Measurements from ENCODE around the gene HNRNPA1.
A peak's percentile ranks its signal among the peaks of the same experiment; 100 is the strongest.
"Not testable (repeated sequence)": the region's sequence is repeated elsewhere in the genome, so short reads cannot be mapped to it uniquely, and the experiment has no call there.

The HNRNPA1 gene

DNA sequence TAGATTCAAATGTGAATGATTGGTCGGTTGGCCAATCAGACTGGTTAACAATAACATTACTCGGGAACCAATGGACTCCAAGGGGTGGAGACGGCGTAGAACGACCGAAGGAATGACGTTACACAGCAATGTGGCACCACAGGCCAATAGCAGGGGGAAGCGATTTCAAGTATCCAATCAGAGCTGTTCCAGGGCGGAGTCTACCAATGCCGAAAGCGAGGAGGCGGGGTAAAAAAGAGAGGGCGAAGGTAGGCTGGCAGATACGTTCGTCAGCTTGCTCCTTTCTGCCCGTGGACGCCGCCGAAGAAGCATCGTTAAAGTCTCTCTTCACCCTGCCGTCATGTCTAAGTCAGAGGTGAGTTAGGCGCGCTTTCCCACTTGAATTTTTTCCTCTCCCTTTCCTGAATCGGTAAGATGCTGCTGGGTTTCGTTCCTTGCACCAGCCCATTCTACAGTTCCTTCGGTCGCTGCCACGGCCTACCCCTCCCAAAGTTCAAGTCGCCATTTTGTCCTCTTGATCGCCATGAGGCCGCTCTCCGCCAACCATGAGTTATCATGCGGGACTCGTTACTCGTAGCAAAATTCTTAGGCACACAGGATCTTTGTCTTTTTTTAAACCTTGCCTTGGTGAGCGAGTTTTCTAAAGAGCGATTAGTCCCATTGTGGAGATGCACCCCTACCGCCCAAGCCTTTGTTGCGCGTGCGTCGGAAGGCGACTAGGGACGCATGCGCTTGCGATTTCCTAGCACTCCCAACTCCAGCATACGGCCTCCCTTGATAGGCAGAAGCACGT is at the start of gene HNRNPA1:
Gene HNRNPA1 (plus strand): TSS at position 259 of the 793 bp plus-strand sequence. CDS start 82 bp downstream, at position 341.
- peak; percentile 100 for DNase-seq (ENCODE audit: low spot score)

DNA sequence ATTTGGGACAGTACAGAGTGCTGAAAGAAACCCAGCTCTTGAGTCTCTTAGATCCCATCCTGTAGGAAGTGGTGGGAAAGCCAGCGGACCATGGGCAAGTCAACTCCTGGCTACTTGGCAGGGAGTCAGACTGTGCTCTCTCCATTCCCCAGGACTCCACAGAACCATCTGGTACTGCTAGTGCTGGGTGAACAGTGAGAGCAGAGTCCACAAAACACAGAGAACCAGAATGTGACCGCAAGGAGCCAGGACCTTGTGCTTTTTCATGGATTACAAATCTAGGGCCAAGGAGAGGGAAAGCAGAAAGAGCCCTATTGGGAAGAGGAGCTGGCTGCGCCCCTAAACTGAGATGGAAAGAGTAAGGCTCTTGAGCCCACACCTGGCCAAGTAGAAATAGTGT is 49.3 kb upstream of the HNRNPA1 start:
- DNase-seq (ENCODE audit: low spot score) = not testable (repeated sequence)

DNA sequence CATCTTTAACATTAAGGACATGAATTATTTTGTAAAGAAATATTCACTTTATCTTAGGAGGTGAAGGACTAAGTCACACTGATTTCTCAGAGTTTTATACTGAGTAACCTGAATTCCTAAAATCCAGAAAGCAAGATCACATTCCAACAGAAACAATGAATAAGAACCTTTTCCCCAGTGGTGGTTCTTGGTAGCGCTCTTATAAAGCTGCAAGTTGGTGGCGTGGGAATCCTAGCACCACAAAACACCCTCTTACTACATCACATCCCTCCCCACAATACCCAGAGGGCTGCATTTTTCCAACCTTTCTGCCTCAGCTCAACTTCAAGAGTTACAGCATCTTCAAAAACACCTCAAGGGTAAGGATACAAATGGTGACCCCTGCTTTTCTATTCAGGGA is 47.7 kb upstream of the HNRNPA1 start:
- no peak for DNase-seq (ENCODE audit: low spot score)

DNA sequence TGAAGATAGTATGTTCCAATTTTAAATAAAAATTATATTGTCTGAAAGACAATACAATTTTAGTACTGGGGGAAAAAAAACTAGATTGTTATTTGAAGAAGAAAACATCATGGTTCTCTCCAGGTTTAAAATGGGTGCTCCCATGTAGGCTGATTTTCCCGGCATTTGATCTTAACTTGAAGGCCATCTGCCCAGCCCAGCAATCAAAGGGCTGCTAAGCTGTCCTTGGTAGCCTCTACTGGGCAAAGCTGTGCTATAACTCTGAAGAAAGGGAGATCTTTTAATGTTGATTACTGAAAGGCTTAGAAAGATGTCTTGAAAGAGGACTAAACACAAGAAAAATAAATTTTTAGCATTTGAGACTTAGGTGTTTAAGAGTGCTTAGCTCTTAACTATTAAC is 42.0 kb upstream of the HNRNPA1 start:
- no peak for DNase-seq (ENCODE audit: low spot score)

DNA sequence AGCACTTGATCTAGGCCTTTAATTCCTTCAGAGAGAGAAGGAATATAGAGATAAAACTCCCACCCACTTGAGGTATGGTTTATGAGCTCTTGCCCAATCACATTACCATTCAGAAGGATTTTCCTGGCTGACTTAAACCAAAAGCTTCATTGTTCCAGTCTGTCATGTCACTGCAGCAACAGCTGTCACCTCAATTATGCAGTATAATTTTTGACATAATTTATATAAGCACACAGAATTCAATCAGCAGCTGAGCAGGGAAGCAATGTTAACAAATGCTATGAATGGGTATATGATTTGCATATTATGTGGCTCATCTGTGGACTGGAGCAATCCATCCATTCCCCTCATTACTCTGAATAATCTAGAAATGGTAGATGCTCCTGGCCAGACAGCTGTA is 40.9 kb upstream of the HNRNPA1 start:
- DNase-seq (ENCODE audit: low spot score) = no peak

DNA sequence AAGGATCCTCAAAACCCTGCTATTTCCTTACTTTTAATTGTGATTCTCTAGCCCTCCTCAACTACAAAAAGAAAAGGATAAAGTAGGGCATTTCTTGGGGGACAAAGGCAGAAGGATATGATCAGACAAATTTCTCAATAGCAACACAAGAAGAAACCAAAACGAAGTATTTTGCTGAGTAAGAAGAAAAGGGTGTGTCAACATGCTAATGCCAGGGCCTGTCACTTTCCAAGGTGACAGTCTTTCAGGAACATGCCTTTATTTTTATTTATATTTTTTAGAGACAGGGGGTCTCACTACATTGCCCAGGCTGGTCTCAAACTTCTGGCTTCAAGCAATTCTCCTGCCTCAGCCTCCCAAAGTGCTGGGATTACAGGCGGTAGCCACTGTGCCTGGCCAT is 40.4 kb upstream of the HNRNPA1 start:
- no peak for DNase-seq (ENCODE audit: low spot score)

DNA sequence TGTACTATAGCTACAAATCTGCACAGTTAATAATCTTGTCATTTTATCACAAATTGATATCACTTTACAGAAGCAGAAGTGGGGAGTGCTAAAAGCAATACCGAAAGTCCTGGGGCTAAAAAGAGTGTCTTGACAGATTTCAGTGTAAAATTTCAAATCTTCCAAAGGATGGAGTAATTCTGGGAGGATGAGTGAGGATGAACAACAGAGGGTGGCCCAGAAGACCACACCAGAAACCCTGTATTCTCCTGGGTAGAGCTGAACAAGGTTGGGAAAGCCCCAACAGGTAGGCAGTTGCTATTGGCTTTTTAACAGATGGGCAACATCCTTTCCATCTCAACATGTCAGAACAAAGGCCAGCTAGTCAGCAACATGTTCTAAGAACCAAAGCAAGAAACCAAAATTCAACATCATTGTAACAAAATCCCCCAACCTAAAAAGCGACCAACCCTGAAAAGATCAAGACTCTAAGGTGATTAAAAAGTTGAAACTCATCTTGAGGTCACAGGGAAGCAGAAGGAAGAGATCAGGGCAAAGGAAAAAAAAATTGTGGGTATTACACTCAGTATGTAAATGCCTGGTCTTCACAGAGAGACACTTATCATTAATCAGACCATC is 39.4 kb upstream of the HNRNPA1 start:
- no peak for DNase-seq (ENCODE audit: low spot score)

DNA sequence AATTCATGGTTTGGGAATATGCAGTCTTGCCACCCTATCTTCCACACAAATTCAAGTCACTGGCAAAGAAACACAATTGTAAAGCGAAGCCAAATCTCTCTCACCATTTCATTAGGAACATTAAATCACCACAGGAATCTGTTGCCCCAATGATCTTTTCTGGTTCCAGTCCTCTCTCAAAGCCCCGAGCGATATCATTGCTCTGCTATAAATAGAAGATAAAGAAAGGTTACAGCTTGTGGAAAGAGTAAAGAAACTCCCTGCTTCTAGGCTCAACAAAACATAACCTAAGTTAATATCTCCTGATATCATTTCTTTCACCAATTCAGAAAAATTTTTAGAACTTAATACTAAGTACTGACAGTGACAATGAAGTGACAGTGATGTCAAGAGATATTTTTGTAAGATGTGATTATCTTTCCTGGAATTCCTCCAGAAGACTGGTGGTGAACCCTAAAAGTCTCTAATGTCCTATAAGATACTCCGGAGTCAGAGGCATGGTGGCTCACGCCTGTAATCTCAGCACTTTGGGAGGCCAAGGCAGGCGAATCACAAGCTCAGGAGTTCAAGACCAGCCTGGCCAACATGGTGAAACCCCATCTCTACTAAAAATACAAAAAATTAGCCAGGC is 34.4 kb upstream of the HNRNPA1 start:
- no peak for DNase-seq (ENCODE audit: low spot score)

DNA sequence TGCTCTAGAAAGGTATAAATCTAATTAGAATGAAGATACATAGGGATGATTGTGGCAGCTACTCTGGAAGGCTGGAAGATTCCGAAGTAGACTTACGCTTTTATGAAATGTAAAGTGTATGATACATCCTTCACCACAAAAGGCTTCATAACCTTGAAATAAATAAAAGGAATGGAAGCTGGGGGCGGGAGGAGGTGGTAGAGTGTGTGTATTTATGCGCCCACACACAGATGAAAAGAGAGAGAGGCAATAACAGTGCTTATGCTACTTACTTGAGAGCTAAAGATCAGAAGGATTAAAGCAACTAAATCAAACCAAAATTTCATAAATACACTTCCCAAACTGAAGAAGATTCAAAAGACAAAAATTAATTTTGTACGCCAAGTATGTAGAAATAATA is 31.0 kb upstream of the HNRNPA1 start:
- DNase-seq (ENCODE audit: low spot score) = no peak

DNA sequence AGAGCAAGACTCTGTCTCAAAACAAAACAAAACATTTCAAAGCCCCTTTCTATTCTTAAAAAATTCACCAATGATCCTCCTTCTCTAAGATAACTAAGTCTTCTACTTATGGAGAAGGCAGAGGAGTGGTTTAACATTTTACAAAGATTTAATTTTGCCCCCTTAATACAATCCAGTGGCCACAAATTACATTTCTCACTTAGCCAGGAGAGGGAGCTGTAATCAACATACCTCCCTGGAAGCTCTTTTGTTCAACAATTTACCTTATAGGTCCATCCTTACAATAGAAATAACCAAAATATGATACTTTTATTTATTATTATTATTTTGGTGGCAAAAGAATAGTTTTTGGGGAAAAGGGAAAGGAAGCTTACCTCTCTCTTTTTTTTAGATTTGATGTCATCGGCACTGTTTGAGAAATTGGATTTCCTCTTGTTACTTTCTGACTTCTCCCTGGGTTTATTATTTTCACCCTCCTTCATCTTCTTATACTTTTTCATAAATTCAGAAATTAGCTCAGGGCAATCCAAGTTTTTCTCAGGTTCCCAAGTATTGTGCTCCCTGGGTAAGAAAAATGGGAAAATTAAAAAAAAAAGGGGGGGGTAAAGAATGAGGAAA is 28.8 kb upstream of the HNRNPA1 start:
- peak; percentile 61 for DNase-seq (ENCODE audit: low spot score)

DNA sequence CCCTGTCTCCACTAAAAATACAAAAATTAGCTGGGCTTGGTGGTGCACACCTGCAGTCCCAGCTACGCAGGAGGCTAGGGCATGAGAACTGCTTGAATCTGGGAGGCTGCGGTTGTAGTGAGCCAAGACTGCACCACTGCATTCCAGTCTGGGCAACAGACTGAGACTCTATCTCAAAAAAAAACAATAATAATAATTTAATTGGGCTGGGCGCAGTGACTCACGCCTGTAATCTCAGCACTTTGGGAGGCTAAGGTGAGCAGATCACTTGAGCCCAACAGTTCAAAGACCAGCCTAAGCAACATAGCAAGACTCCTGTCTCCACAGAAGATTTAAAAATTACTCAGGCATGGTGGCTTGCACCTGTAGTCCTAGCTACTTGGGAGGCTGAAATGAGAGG is 27.3 kb upstream of the HNRNPA1 start:
- no peak for DNase-seq (ENCODE audit: low spot score)

DNA sequence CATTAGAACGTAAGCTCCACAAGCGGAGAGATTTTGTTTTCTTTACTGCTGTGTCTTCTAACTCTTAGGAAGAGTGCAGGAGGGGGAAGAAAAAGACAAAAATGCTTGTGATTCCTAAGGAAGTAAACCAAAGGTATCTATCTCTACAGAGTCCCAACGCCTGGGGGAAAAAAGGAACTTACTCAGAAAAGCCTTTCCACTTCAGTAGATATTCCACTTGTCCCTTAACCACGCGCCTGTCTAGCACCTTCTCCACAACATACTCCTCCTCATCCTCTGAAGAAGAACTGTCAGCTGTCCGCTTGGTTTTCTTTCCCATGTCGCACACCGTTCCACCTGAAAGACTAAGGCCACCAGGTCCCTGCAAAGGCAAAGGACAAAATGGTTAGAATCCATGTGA is 23.2 kb upstream of the HNRNPA1 start:
- no peak for DNase-seq (ENCODE audit: low spot score)

DNA sequence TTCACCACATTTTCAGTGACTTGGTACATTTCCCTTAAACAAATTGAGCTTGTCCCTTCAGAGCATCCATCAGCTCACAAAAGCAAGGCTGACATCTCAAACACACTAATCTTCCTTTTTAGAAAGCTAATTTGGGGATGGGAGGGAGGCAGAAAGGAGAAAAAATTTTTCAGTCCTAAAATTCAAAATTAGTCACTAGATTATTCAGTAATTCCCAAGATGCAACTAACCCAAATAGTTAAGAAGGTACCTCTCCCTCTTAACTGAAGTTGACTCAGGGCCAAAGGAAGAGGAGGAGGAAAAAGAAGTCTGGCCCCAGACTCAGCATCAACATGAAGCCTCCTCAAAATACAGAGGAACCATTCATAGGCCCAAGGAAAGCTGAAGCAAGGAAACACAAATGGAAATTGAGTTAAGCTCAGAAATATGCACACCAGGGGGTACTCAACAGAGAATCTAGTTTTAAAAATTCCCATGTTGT is 22.3 kb upstream of the HNRNPA1 start:
- DNase-seq (ENCODE audit: low spot score) = no peak

DNA sequence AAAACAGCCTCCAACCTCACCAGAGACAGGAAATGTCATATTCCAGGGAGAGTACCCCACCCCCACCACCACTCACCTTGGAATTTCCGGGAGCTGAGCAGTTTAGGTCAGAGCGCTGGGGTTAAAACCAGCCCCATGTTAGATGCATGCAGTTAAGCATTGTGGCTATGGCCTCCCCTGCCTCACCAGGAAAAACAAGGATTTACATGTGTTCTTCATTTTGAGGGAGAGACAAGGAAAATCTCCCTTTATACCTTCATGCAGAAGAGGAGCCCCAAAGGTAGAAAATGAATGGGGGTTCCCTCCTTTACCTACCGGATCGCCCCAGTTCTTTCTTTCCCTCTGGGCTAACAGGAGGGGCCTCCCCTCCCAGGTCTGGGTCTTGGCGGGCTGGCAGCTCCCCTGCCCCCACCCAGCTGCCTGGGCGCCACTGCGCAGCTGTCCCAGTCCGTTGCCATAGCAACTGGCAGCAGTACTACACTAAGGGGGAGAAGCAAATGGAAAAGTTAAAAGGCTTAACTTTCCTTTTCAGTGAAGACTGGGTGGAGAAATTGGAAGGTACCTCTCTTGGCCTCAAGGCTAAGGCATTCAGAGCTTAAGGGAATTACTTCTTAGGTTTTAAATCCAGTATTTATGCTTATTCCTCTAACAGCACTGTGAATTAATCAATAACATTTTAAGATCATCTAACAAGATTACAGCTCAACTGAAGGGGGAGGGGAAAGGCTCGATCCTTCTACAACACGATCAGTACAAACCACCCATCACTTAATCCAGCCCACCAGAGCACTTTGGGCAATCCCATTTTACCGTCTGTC is 21.1 kb upstream of the HNRNPA1 start:
- peak; percentile 64 for DNase-seq (ENCODE audit: low spot score)

DNA sequence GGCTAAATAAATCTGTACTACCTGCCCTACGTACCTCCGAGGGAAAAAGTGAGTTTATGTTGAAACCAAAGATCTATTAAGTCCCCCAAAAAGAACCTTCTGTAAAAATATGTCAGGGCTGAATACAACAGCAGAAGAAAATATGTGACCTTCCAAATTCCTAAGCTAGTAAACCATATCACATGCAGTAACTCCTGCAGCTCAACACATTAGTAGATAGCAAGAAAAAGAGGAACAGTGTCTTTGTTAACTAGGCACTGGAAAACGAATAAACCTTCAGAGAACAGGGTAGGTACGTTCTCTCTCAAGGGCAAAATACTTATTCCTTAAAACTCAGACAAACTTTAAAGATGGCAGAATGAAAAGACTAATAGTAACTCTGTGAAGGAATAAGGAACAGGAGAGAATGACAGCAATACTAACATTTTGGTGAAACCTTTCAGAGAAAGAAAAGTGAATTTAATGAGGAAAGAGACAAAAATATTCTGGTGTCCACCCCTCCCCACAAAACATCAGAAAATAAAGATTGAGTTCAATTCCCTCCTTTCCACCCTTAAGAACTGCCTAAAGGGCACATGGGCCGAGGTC is 18.6 kb upstream of the HNRNPA1 start:
- no peak for DNase-seq (ENCODE audit: low spot score)

DNA sequence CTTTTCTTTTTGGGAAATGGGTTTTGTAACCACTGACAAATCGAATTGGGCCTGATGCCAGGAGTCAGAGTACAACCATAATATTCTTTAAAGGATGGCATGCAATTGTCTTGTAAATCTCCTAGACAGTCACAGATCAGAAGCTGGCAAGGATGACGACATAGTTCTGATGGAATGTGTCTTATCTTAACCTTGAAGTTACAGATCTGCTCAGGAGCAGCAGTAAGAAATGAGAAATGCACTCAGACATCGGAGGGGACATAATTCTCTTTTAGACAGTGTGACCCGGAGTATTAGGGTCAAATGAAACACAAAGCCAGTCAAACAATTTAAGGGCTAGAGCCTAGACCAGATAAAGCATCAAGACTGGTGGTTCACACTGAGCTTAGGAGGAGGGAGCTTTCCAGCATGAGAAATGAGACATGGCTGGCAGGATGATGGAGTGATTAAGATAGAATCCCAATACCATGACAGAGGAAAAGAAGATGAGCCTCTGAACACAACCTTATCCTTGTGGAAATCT is 18.1 kb upstream of the HNRNPA1 start:
- peak; percentile 34 for DNase-seq (ENCODE audit: low spot score)

DNA sequence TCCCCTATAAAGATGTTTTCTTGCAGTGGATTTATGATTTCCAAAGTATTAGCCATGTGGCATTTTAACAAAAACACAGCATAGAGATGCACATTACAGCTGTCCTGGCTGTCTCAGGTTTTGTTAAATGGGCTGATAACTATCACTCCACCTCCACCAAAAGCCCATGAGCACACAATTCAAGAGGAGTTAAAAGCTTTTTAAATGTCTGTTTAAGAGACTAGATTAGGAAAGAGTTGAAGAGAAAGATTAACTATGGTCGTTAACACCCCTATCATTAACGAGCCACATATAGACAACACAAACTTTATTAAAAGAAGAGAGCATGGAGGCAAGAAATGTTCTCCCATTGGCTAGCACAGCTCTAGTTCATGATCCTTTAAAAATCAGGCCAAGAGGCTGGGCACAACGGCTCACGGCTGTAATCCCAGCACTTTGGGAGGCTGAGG is 15.1 kb upstream of the HNRNPA1 start:
- DNase-seq (ENCODE audit: low spot score) = no peak

DNA sequence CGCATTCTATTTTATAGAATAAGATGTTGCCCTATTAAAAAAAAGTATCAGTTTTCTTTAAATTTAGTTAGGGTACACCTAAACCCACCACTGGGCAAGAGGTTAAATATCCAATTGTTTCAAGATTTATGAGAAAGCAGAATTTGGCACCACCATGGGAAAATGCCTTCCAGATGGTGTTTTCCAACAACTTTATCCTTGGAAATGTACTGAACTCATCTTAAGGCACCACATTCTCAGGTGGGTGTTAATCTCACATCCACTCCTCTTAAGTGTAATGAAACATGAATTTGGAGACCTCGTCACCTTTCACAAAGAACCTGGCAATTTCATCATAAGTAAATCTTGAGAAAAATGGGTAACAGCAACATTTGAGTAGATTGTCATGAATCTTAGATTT is 13.7 kb upstream of the HNRNPA1 start:
- no peak for DNase-seq (ENCODE audit: low spot score)

DNA sequence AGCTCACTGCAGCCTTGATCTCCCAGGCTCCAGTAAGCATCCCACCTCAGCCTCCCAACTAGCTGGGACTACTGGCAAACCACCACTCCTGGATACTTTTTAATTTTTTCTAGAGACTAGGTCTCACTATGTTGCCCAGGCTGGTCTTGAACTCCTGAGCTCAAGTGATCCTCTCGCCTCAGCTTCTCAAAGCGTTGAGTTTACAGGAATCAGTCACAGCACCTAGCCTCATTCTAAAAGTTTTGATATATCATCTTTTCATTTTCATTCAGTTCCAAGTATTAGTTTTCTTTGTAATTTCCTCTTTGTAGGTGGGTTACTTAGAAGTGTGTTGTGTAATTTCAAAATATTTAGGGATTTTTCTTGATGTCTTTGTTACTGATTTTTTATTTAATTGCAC is 10.2 kb upstream of the HNRNPA1 start:
- DNase-seq (ENCODE audit: low spot score) = no peak

DNA sequence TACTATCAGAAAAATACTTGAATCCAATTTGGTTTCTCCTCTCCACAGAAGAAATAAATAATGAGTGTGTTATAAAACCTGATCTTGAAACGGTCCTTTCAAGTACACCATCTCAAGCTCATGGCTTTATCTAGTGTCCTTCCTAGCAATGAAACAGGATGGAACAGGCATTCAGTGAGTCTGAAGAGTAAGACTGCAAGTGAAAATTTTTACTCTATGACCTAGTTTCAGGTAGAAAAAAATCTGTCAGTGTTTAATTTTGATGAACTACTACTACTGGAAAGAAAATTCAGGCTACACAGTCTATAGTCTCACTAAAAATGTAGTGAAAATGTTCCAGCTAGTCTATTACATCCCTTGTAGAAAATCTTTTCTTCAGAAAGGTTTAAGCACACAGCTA is 8.3 kb upstream of the HNRNPA1 start:
- no peak for DNase-seq (ENCODE audit: low spot score)

DNA sequence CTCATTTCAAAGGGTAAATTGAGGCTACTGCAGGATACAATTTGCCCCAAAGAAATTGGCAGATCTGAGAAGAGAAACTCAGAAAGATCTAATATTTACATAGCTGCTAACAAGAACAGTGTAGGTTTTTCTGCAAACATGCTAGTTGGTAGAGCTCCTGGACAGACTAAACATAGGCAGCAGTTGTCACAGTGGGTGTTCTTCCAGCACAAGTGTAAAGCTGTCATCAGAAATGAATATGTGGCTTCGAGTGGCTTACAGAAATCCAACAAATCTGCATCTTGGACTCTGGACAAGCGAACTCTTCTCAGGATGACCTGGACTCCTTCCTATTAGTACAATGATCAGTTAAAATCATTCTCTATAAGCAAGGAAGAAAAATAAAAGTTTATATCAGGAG is 6.5 kb upstream of the HNRNPA1 start:
- no peak for DNase-seq (ENCODE audit: low spot score)
